HG03103 (cell line): Measurements from ENCODE around the gene CAMK2D.

Source experiments
- ATAC-seq: cut with Tn5 transposase; IDR thresholded peaks from one replicate; pipeline ENCODE4 v1.9.1; 2021; ENCODE audit warnings: low read depth; ENCODE audit not compliant: unreplicated experiment

Gene CAMK2D

GRCh38 chr4:113644398-113644797 is 117.1 kb downstream of the CAMK2D start:
- ATAC-seq, result no peak

GRCh38 chr4:113643505-113643904 is 118.0 kb downstream of the CAMK2D start:
- ATAC-seq, result no peak

GRCh38 chr4:113641025-113641431 is 120.5 kb downstream of the CAMK2D start:
- ATAC-seq, result peak; percentile 64

GRCh38 chr4:113639326-113639725 is 122.2 kb downstream of the CAMK2D start:
- ATAC-seq, result no peak

- no peak for ATAC-seq
Observed at GRCh38 chr4:113638562-113638832, 123.0 kb downstream of the CAMK2D start.

- ATAC-seq, result no peak
Observed at GRCh38 chr4:113637823-113638561, 123.5 kb downstream of the CAMK2D start.

GRCh38 chr4:113637363-113637762 is 124.2 kb downstream of the CAMK2D start:
- ATAC-seq, result no peak

- ATAC-seq, result peak; percentile 25
Observed at GRCh38 chr4:113636877-113637276, 124.7 kb downstream of the CAMK2D start.

- ATAC-seq, result peak; percentile 56
Observed at GRCh38 chr4:113636438-113636818, 125.1 kb downstream of the CAMK2D start.

- ATAC-seq, result peak; percentile 1
Observed at GRCh38 chr4:113635739-113636437, 125.7 kb downstream of the CAMK2D start.

- no peak for ATAC-seq
Observed at GRCh38 chr4:113634081-113634969, 127.2 kb downstream of the CAMK2D start.

GRCh38 chr4:113633467-113633866 is 128.1 kb downstream of the CAMK2D start:
- ATAC-seq, result no peak

- no peak for ATAC-seq
Observed at GRCh38 chr4:113628711-113629110, 132.8 kb downstream of the CAMK2D start.

GRCh38 chr4:113627321-113627720 is 134.2 kb downstream of the CAMK2D start:
- no peak for ATAC-seq

GRCh38 chr4:113625902-113626301 is 135.6 kb downstream of the CAMK2D start:
- no peak for ATAC-seq

GRCh38 chr4:113623274-113623894 is 138.2 kb downstream of the CAMK2D start:
- no peak for ATAC-seq

GRCh38 chr4:113621633-113622032 is 139.9 kb downstream of the CAMK2D start:
- no peak for ATAC-seq

- ATAC-seq, result no peak
Observed at GRCh38 chr4:113620032-113620431, 141.5 kb downstream of the CAMK2D start.

- no peak for ATAC-seq
Observed at GRCh38 chr4:113619526-113619925, 142.0 kb downstream of the CAMK2D start.

- ATAC-seq, result no peak
Observed at GRCh38 chr4:113618205-113618604, 143.3 kb downstream of the CAMK2D start.

GRCh38 chr4:113617195-113617594 is 144.3 kb downstream of the CAMK2D start:
- ATAC-seq, result no peak
